Activated CD4-positive, alpha-beta T cell treated with anti-CD3 and anti-CD28 coated beads, Interleukin-2, Interleukin-6, amounts not matched to agents 100 ng/mL and 50 ng/mL, durations not matched to agents 16 hours and 8 hours (primary cell): ENCODE data around the gene CSNK1A1L.

Experiments used
- DNase-seq: peaks from one replicate; pipeline ENCODE4 v3.0.0-alpha.2; 2020

CSNK1A1L gene

DNA sequence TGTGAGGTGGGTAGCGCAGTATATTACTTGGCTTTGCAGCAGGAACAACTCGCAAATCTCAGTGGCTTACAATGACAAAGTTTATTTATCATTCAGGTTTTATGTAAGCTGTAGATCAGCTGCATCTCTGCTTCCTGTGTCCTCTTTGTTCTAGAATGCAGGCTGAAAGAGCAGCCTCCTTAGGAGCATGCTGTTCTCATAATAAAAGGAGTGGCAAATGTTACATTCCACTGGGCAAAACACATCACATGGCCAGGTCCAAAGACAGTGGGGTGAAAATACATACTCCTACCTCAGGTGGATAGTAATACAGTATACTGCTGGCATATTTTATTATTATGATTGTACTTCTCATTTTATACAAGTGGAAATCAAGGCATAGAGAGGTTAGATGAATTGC lies 1.2 kb upstream of the CSNK1A1L start:
- DNase-seq, result no peak

DNA sequence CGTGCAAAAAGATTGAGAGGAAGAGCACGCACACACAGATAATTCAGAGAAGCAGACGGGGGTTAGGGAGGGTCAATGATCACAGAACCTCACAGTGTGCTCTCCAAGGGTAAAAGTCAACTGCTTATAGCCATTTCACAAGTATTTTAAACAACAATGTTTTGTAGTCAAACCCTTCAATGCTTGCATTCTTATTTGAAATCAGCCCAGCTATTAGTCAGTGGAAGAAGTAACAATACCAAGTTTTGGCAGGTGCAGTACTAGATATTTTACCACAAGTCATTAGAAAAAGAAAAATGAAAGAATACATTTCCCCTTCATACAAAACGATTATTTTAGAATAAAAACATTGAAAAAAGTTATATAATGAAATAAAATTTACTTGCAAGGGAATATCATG lies 2.6 kb downstream of the CSNK1A1L start:
- DNase-seq, result no peak

DNA sequence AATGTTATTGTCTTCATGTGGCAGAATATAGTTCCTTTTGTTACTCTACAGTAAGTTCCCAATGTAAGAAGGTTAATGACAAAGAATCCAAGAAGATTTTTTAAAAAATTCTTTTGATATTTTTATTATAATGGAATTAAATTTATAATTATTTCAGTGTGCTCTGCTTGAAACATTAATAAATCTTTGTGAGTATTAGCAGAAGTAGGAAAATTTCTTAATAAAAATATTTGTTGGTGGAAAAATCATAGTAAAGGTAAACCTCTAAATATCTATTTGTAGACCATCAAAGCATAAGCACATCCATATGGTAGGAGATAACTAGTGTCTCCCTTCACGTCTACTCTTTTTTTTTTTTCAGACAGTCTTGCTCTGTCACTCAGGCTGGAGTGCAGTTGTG lies 4.3 kb downstream of the CSNK1A1L start:
- no peak for DNase-seq

DNA sequence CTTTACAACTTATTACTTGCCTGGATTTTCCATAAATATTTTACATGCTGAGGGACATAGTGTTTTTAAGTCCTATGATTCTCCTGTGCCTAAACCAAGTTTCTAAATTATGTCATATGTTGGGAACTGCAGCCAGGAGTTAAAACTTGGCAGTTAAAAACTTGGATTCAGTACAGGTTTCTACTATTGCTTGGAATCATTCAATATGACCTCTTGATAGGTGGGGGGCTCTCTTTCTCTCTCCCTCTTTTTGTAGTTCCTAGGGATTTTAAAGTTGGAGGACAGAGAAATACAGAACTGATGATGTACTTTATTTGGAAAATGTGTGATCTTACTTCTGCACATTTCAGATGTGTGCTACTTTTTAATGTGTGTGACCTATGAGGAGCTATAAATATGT lies 4.7 kb downstream of the CSNK1A1L start:
- no peak for DNase-seq

DNA sequence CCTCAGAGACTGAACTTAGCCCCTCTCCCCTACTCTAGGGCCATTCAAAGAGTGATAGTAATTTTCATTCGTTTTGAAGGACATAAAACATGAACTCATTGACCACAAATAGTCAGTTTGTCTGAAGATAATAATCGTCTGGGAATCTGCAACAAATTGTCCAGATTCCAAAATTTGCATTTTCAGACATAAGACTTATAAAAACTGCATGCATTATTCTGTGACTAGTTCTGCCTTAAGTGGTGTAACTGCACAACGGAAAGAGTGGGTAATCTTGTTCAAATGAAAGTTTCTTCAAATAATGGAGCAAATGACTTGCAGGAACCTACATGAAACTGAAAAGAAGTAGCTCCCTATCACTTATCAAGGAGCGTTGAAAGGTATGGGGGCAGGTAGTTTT lies 8.4 kb downstream of the CSNK1A1L start:
- DNase-seq, result no peak

DNA sequence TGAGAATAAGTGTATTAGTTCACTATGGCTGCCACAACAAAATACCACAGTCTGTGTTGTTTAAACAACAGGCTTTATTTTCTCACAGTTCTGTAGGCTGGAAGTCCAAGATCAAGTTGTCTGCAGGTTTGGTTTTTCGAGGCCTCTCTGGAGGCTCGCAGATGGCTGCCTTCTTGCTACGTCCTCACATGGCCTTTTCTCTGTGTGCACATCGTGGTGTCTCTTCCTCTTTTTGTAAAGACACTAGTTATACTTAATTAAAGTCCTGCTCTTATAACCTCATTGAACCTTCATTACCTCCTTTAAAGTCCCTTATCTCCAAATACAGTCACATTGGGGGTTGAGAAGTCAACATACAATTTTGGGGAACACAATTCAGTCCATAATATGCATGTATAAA lies 10.6 kb downstream of the CSNK1A1L start:
- DNase-seq, result no peak

DNA sequence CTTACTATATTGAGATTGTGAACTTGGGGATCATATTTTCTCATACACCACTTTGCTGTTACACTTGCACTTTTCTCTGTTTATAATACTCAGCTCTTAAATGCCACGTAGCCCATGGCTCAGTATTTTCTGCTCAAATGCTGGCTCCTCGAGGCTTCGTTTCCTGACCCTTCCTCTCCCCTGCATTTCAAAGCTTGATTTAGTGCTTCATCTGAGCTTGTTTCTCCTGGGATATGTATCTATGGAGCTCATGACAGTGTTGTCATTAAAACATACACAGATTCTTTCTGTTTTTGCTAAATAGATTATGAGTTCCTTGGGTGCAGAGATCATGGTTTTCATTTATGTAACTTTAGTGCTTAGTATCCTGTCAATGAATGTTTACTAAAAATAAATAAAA lies 11.4 kb downstream of the CSNK1A1L start:
- no peak for DNase-seq

DNA sequence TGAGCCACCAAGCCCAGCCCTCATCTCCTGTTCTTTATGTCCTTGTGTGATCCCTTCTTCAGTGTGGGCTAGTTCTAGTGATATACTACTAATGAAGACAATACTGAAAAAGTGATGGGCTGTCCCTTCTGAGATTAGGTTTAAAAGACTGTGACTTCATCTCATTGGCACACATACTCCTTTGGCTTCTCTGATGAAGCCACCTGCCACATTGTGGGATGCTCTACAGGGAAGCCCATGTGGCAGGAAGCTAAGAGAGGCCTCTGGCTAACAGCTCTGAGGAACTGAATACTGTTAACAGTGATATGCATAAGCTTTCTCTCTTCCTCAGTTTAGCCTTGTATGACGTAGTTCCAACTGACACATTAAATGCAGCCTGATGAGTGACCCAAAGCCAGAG lies 13.6 kb downstream of the CSNK1A1L start:
- no peak for DNase-seq

DNA sequence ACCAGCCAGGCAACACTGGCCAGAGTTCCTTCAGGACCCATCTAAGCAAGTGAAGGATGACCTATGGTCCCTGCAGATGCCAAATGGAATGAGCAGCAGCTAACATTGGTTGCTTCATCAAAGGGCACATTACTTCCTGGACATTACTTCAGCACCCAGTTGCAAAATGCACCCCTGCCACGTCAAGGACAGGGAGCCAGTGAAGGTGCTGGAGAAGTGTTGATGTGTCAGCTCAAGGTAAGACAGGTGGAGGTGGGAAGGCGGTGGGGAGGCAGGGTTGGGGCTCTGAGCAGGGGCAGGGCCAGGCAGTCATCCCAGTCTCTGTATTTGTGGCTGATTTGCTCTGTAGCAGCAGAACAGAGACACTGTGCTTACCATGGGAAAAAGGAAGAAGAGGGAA lies 14.6 kb downstream of the CSNK1A1L start:
- DNase-seq, result no peak

DNA sequence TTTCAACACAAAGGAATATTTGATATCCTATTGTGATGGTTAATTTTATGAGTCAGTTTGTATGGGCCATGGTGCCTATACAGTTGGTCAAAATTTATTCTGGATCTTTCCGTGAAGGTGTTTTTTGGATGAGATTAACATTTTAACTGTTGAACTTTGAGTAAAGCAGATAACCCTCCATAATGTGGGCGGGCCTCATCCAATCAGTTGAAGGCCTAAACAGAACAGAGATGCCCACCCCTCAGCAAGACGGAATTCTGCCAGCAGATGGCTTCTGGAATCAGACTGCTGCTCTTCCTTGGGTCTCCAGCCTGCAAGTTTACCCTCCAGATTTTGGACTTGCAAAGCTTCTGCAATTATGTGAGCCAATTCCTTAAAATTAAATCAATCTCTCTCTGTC lies 16.0 kb downstream of the CSNK1A1L start:
- no peak for DNase-seq

DNA sequence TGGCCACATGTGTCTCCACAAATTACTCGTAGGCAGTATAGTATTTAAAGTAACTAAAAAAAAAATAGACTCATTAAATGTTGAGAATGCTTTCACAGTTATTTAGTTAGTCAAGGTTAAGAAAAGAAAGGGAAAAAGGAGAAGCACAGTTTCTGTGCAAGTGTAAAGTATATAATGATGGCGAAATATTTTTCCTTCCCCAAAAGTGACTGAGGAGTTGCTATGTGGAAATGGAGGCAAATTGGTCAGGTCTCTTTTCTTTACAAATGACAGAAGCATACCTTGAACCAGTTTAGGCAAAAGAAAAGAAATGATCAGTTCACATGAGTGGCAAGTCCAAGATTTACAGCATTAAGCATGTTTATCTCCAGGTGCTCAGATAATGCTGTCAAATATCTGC lies 18.0 kb downstream of the CSNK1A1L start:
- no peak for DNase-seq

DNA sequence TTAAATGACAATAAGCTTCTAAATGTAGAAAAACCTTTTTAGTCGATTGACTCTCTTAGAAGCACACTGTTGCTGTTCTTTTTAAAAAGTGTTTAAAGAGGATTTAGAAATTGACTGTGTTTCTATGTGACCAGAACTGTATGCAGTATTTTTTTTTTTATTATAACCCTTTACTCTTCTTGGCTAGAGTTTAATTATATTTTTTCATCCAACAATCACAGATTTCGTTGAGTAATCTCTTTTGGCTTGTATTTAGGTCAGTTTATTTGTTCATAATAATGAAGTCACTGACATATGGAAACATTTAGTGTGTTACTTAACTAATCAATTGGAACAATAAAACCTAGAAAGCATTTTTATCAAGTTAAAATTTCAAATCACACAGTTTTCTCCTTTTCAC lies 19.9 kb downstream of the CSNK1A1L start:
- no peak for DNase-seq

DNA sequence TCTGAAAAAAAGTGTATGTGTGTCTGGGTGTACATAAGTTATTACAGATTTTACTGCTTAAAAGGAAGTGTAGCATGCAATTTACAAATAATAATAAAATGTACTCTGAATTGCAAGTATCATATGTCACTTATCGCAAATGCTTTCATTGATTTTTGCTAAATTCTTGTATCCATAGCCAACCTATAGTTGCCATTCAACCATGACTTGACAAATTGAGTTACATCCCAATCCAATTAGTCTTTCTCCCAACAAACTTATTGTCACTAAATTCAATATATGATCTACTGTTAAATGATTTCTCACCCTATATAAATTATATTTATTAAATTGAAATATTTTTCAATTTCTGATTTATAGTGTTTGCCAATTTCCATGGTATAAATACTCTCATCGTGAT lies 28.6 kb downstream of the CSNK1A1L start:
- DNase-seq, result no peak

DNA sequence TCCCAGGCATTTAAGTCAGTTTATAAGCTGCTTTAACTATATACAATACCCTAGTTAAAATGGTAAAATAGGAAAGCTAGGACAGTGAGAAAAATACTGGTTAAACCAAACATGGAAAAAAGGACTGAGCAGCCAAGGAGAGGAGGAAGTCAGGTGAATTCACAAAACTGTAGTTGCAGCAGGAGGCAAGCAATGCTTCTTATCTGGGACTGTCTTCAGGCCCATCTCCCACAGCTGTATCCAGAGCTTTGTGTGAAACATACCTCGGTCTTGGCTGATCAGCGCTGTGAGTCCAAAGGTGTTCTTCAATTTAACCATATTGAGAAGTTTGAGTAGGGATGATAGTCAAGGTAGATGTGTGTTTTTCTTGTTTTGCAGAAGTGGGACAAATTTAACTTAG lies 30.3 kb downstream of the CSNK1A1L start:
- no peak for DNase-seq

DNA sequence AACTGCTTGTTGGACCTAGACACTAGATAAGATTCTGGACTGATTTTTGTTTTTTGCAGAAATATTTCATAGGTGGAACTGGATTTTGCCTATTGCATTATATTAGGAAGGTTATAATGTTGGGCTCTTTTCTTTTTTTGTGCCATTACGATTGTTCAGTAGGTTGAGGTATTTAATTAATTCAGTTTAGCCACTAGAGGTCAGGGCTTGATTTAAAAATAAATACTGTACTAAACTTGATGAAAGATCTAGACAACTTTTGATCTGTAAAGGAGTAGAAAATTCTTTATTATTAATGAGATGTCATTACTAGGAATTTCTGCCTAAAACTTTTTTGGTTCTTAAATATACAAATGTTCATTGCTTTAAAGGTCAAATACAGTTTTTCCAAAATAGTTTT lies 30.8 kb downstream of the CSNK1A1L start:
- DNase-seq, result peak; percentile 13

DNA sequence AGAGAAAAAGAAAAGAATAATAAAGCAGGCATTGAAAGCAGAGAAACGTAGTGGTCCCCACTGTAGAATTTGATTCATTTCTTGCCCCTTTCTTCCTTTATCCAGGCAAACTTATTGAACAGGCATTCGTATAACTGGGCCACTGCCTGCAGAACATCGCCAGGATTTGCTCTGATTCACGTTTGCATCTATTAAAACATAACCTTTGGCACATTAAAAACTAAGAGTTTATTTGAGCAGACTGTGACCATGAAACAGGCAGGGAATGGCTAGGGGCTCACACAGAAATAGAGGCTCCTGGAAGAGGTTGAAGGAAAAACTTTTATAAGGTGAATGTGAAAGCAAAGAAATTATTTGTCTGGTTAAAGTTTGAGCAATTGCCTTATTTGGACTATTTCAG lies 33.4 kb downstream of the CSNK1A1L start:
- no peak for DNase-seq

DNA sequence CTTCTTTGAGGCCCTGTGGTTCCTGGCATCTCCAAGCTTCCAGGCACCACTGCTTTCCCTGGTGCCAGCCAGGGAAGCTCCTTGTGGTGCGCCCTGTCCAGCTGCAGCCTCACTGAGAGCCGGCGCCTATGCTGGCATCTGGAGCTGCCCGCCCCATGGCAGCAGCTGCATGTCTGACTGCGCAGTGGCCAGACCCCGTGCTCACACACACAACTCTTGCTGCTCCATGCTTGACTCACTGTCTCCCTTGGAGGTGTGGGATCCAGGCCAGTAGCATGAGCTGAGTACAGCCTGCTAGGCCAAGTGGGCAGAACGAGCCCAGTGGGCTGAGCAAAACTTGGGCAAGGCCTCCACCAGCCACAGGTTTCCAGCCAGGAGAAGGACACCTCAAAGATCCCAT lies 34.5 kb downstream of the CSNK1A1L start:
- no peak for DNase-seq

DNA sequence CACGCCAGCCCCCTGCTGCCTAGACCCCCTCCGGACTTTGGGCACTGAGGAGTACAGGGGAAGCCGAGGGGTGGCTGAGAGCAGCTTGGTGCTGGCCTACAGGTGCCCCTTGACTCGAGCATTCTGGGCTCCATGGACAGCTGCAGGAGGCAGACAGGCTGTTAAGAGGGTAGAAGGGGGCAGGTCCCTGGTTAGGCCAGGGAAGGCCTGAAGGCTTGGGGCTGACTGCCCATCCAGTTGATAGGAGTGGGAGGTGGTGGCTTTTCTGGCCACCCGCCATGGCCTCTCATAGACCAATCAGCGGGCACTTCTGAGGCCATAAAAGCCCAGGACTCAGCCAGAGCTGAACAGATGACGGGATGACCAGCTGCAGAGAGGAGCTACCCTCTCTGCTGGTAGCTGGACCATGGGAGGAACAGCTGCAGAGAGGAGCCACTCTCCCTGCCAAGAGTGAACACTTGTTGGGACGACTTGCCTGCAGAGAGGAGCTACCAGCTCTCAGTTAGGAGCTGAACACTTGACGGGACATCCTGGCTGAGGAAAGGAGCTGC lies 35.2 kb downstream of the CSNK1A1L start:
- DNase-seq, result no peak

DNA sequence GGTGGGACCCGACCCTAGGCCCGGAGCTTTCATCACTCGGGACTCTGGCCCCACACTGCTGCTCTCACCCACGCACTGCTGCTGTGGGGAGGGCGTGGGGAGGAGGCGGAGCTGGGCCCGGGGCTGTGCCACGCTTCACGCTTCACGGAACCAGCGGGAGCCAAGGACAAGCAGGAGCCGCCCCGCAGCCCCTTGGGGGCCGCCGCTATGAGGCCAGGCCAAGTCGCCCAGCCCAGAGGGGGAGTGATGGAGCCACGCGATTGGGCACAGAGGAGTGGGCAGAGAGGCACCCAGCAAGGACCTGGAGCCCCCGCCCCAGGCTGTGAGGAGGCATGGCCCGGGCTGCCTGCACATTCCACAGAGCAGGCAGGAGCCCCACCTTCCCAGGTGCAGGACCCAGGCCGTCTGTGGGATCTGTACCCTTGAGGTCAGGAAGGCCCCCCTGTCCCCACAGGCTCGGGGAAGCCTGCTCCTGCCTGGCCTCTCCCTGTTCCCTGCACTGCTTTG lies 35.8 kb downstream of the CSNK1A1L start:
- no peak for DNase-seq

DNA sequence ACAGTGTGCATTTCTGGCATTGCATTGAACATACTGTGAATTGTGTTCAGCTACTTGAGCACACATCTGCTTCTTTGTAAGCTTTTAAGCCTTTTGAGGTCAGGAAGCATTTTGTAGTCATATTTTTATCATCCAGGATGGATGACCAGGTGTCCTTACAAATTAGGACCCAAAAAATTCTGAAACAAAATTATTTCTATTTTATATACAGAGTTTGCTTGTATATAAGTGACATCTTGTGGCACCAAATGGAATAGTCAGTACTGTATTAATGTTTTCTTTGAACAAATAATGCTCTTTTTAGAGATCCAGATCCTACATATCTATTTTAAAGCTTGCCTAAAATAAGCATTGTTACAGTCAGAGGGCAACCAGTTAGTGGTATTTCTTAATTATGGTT lies 36.5 kb downstream of the CSNK1A1L start:
- DNase-seq, result no peak

DNA sequence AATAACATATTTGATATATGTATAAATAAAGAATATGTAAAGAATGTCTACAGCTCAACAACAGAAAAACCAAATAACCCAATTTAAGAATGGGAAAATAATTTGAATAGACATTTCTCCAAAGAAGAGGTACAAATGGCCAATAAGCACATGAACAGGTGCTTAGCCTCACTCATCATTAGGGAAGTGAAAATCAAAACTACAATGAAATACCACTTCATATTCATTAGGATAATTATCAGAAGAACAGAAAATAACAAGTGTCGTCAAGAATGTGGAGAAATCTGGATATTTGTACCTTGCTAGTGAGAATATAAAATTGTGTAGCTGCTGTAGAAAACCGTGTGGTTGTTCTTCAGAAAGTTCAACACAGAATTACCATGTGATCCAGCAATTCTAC lies 37.6 kb downstream of the CSNK1A1L start:
- no peak for DNase-seq

DNA sequence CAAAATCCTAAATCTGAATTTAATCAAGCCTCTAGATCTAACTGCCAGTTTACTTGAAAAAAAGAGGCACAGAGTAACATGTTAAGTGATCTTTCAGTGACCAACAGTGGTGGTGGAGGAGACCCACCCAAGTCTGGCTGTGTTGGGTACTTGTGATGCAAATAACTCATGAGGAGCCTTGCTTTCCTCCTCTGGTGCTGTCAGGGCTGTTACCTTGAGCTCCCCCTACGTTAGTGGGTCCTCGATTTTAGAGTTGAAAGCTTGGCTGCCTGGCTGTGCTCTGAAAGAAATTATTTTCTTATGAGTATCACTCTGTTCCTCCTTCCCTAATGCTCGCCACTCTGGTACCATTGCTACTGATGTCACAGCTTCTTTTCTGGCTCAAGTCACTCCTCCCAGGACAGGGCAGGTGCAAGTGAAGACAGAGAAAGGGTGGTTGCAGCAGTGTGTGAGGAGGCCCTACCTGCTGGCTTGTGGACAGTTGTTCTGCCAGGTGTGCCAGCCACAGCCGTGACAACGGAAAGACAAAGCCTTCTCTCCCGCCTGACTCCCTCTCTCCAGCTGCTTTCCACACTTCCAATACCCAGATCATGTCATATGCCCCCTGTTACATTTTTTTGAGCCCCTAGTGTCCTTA lies 39.5 kb downstream of the CSNK1A1L start:
- no peak for DNase-seq

DNA sequence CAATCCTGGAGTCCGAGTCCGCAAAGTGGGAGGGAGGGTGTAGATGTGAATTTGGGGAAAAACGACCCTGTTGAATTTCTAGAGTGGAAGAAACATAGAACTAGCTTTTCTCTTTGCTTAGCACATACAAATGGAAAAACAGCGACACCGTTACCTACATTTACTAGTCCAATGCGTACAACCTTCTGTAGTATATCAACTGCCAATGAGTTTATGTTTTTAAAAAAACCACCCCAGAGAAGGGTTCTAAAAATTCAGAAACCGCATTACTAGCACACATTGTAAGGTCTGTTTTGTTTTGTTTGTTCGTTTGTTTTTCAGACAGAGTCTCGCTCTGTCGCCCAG lies 45.6 kb downstream of the CSNK1A1L start:
- DNase-seq, result no peak

DNA sequence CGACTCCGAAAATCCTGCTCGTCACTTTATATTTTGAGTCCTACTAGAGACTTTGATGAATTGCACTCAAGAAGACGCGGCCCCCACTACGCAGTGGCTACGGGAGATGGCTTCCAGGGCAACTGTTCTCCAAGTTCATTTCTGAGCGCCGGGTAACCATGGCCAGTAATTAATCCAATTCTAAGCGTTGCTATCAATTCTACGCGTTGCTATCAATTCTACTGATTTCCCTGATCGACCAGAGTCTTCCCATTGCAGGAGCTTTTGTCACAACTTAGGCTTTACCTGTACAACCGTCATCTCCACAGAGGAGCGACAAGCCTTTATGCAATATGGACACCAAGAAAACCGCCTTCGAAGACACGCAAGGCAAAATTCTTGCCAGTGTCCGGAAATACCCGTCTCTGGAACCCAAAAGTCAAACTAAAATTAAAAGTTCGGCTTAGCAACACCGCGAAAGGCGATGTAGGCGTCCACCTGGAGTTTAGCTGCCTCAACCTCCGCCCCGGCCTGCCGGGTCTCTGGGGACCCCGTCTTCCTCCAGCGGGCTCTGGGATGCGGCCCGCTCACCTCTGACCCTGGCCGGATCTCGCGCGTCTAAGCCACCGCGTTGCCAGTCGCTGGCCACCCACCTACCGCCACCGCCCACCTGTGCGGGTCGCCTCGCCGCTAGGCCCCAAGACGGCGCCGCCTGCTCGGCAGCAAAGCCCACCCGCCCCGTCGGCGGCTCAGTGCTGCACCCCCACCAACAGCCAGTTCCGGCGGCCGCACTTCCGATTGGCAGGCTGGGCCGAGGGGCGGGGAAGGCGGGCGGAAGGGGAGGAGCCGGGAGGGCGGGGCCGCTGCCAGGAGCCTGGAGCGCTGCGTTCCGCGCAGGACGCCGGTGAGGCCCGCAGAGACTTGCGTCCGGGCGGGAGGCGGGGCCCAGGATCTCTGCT lies 46.3 kb downstream of the CSNK1A1L start, which contains the start of gene SUPT20H:
Gene SUPT20H (minus strand): TSS at position 779 of the 938 bp plus-strand sequence. CDS start 8,198 bp downstream, outside the sequence.
- DNase-seq, result peak; percentile 96
